HepG2 (cell line): ENCODE data around the gene DDX4.

ENCODE experiments used
- CTCF ChIP-seq: sonication (generic); formaldehyde crosslinking; IDR thresholded peaks from 2 replicates; pipeline ENCODE4 v1.5.0; 2020; ENCODE audit warnings: mild to moderate bottlenecking, missing genetic modification reagents, moderate library complexity
- HDAC1 ChIP-seq: sonication (generic); formaldehyde crosslinking; IDR thresholded peaks from 2 replicates; pipeline ENCODE4 v1.5.1; 2020; ENCODE audit warnings: mild to moderate bottlenecking, missing genetic modification reagents
- MNT ChIP-seq: fragments of 450-650 bp; IDR thresholded peaks from 2 replicates; pipeline ENCODE4 v1.6.1; 2016
- PBX3 ChIP-seq: sonication (generic); formaldehyde crosslinking; IDR thresholded peaks from 2 replicates; pipeline ENCODE4 v1.8.1; 2023; ENCODE audit warnings: missing genetic modification reagents, inconsistent platforms, borderline replicate concordance
- SP1 ChIP-seq, 2 experiments: fragments of 450-650 bp in 1 of 2; sonication (generic) in 1 of 2; formaldehyde crosslinking in 1 of 2; IDR thresholded peaks; 2 replicates each; pipeline versions ENCODE4 v1.4.0 to v1.6.1; 2016 to 2020; ENCODE audit warnings: missing genetic modification reagents in 1 of 2
- TEAD2 ChIP-seq: sonication (generic); formaldehyde crosslinking; IDR thresholded peaks from 2 replicates; pipeline ENCODE4 v1.9.0; 2021; ENCODE audit warnings: missing genetic modification reagents
- ZBTB25 ChIP-seq: IDR thresholded peaks from 2 replicates; pipeline ENCODE4 v1.6.1; 2018; ENCODE audit warnings: missing genetic modification reagents
- ZNF24 ChIP-seq: fragments of 450-650 bp; IDR thresholded peaks from 2 replicates; pipeline ENCODE4 v1.6.1; 2017; ENCODE audit warnings: antibody characterized with exemption, mild to moderate bottlenecking
- ZNF251 ChIP-seq: sonication (generic); formaldehyde crosslinking; IDR thresholded peaks from 2 replicates; pipeline ENCODE4 v1.9.0; 2021; ENCODE audit warnings: mild to moderate bottlenecking, missing genetic modification reagents
- ZNF354B ChIP-seq: sonication (generic); formaldehyde crosslinking; IDR thresholded peaks from 2 replicates; pipeline ENCODE4 v1.8.0; 2022; ENCODE audit warnings: mild to moderate bottlenecking, missing genetic modification reagents
- ZNF780A ChIP-seq: sonication (generic); formaldehyde crosslinking; IDR thresholded peaks from 2 replicates; pipeline ENCODE4 v1.8.0; 2022; ENCODE audit warnings: mild to moderate bottlenecking, missing genetic modification reagents, moderate library complexity

GRCh38 chr5:55763746-55764420 lies 26.0 kb downstream of the DDX4 start:
- TF ChIP-seq ZNF780A (CRISPR knock-in tag) (no peak), HDAC1 (no peak), TEAD2 (CRISPR knock-in tag) (no peak), ZBTB25 (CRISPR knock-in tag) (no peak), CTCF (no peak), ZNF251 (CRISPR knock-in tag) (no peak), PBX3 (no peak), MNT (no peak), ZNF354B (no peak), SP1 (IDR thresholded peaks at IDR 0.05) (no peak), SP1 (CRISPR knock-in tag; IDR thresholded peaks at IDR 0.05) (no peak), ZNF24 (no peak)
